Esophagus (tissue), 2 donors: ENCODE results near the gene IL1RN. TPM values are rescaled to one million over a fixed set of nuclear protein-coding genes. Genes with fewer than 3 reads are reported as not detected.

ENCODE experiments used
- H3K27ac ChIP-seq, 2 donors: one replicate each; pipeline ENCODE4 v1.5.1; 2013; ENCODE audit warnings: low read depth in 2 of 2, mild to moderate bottlenecking in 2 of 2, inconsistent platforms in 1 of 2, low read length in 1 of 2, moderate library complexity in 1 of 2
- H3K27me3 ChIP-seq, 2 donors: one replicate each; pipeline ENCODE4 v1.6.1; 2013; ENCODE audit warnings: low read length in 2 of 2, control low read depth in 1 of 2, mild to moderate bottlenecking in 1 of 2; ENCODE audit not compliant: insufficient read depth in 2 of 2, control insufficient read depth in 1 of 2
- H3K36me3 ChIP-seq, 2 donors: one replicate each; pipeline ENCODE4 v1.6.1; 2013; ENCODE audit warnings: low read length in 1 of 2; ENCODE audit not compliant: control insufficient read depth in 2 of 2, insufficient read depth in 2 of 2
- H3K4me1 ChIP-seq, 2 donors: one replicate each; pipeline ENCODE4 v1.6.1; 2013; ENCODE audit warnings: low read length in 1 of 2; ENCODE audit not compliant: control insufficient read depth in 2 of 2, insufficient read depth in 2 of 2
- H3K4me3 ChIP-seq, 2 donors: one replicate each; pipeline ENCODE4 v1.5.1; 2013; ENCODE audit warnings: low read length in 2 of 2, mild to moderate bottlenecking in 2 of 2, low read depth in 1 of 2, moderate library complexity in 1 of 2
- H3K9me3 ChIP-seq, 2 donors: one replicate each; pipeline ENCODE4 v1.6.1; 2013; ENCODE audit warnings: mild to moderate bottlenecking in 2 of 2, low read depth in 1 of 2, low read length in 1 of 2, moderate library complexity in 1 of 2; ENCODE audit not compliant: control insufficient read depth in 2 of 2, insufficient read depth in 1 of 2
- WGBS, 2 donors: extraction: QIAGEN DNeasy Blood & Tissue Kit; methylation state at CpG; one replicate each; pipeline ENCODE4 v1.1.7; 2013; 5-methylcytosine and 5-hydroxymethylcytosine counted together
- polyA plus RNA-seq, 2 donors: library from polyadenylated mRNA; stranded (reverse); fragments of 200-250 nt; gene quantifications; one replicate each; pipeline ENCODE4 v1.2.3, GENCODE V29; 2013
- donor health status: healthy with polysubstance abuse.
- donor health status: Bipolar disorder and iron deficiency.

Gene IL1RN
- polyA plus RNA-seq, 2 donors, result 1,363 to 2,112 TPM

DNA sequence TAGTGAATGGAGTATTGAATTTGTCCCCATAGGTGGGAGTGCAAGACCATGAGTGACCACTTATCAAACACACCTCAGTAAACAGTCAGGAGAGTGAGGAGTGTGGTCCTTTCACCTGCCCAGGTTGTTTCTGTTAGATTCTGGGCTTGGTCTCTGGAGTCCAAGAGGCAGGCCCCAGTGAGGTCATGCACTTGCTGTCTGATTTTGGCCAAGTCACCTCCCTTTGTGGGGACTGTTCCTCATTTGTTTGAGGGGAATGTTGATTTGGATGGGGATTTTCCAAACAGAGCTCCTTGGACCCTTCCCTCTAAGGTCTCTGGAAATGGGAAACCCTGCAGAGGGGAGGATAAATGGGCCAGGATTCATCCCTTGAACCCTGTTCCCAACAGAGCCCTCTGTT is 7.3 kb downstream of the IL1RN start:
- H3K36me3 ChIP-seq, result peaks cover 14 to 19% of the 10 kb centered on the region in 2 donors
- no peaks in the 10 kb centered on the region for H3K27me3 ChIP-seq
- H3K4me1 ChIP-seq, result no peaks in the 10 kb centered on the region
- H3K4me3 ChIP-seq, result no peak overlapping the region
- H3K27ac ChIP-seq, result peak overlapping the region in 1 of 2 donors; percentile 16
- no peaks in the 10 kb centered on the region for H3K9me3 ChIP-seq

- H3K27me3 ChIP-seq, result no peaks in the 10 kb centered on the region
- no peak overlapping the region for H3K27ac ChIP-seq
Measured at GRCh38 chr2:113135317-113135716, 7.9 kb downstream of the IL1RN start.

DNA sequence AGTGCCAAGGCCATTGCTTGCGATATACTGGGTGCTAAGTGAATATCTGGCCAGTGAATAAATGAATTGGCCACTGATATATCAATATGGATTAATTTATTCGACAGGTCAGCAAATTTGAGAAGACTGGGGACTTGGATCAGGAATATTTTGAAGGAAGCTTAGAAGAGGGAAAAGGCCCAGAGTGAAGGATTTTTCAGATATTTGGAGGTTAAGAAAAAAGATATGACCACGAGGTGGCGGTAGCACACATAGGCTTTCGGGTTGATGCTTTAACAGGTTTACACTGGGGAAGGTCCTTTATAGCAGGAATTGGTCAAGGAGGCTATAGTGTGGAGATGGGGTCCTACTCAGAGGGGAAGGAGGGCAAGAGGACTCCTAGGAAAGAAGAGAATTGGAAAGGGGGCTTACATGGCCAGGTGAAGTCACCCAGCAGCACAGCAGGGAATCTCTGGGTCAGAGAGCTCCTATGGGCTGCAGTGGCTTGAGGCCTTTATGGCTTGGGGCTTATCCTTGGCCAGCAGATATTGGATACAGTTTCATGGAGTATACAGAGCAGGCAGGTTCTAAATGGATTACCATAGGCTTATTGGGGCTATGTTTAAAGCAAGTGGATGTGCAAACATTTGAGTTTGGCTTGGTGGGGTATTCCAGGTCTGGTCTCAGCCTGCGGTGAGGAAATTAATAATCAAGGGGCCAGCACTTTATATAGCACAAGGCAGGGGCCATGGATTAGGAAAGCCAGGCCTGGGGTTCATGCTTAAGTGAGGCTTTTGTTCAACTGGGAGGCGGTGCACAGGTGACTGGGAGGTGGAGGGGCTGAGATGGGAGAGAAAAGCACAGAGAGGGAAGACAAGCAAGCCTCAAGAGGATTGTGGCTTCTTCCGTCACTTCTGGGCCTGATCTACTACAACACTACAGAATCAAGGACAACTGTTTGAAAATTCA is 9.7 kb downstream of the IL1RN start:
- Histone ChIP-seq H3K27me3 (no peaks in the 10 kb centered on the region), H3K9me3 (no peaks in the 10 kb centered on the region), H3K4me1 (no peaks in the 10 kb centered on the region), H3K36me3 (peaks cover 7 to 10% of the 10 kb centered on the region in 2 donors), H3K27ac (peak overlapping the region in 1 of 2 donors; percentile 52), H3K4me3 (no peak overlapping the region)
- WGBS, 2 donors, result 46 to 50% methylated on average over 8 of the region's 8 CpGs

More at GRCh38 chr2:113135317-113135716, 7.9 kb downstream of the IL1RN start:
- Histone ChIP-seq H3K4me1 (no peaks in the 10 kb centered on the region), H3K36me3 (peaks cover 9 to 16% of the 10 kb centered on the region in 2 donors), H3K4me3 (no peak overlapping the region), H3K9me3 (no peaks in the 10 kb centered on the region)
- WGBS, 2 donors, result 54 to 64% methylated on average over 1 of the region's 1 CpG

DNA sequence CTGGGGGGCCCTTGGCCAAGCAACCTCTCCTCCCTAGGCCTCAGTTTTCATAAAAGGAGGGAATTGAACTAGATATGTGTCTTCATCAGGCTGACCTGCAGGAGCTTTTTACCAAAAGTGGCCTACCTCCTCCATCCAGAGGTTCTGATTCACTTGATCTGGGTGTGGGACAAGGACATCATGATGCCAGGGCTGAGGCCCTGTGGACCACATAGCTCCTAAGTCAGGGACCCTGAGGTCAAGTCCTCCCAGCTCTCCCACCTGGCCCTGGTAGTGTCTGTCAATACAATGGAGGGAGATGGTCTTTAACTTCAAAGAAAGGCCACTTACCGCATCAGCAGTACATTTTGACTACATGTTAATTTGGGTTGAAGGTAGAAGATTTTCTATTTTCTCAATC is 10.4 kb downstream of the IL1RN start:
- H3K36me3 ChIP-seq, result peaks cover 5 to 7% of the 10 kb centered on the region in 2 donors
- no peak overlapping the region for H3K4me3 ChIP-seq
- H3K27ac ChIP-seq, result no peak overlapping the region
- H3K27me3 ChIP-seq, result no peaks in the 10 kb centered on the region
- no peaks in the 10 kb centered on the region for H3K9me3 ChIP-seq
- 97 to 100% methylated on average over 1 of the region's 1 CpG for WGBS, 2 donors
- H3K4me1 ChIP-seq, result no peaks in the 10 kb centered on the region

GRCh38 chr2:113138428-113139322 is 11.3 kb downstream of the IL1RN start:
- H3K4me1 ChIP-seq, result no peaks in the 10 kb centered on the region
- H3K36me3 ChIP-seq, result peaks cover 3 to 7% of the 10 kb centered on the region in 2 donors
- peak overlapping the region; percentile 7 to 70 for H3K27ac ChIP-seq
- H3K9me3 ChIP-seq, result no peaks in the 10 kb centered on the region
- H3K4me3 ChIP-seq, result no peak overlapping the region
- WGBS, 2 donors, result 30 to 35% methylated on average over 13 of the region's 13 CpGs
- H3K27me3 ChIP-seq, result no peaks in the 10 kb centered on the region

DNA sequence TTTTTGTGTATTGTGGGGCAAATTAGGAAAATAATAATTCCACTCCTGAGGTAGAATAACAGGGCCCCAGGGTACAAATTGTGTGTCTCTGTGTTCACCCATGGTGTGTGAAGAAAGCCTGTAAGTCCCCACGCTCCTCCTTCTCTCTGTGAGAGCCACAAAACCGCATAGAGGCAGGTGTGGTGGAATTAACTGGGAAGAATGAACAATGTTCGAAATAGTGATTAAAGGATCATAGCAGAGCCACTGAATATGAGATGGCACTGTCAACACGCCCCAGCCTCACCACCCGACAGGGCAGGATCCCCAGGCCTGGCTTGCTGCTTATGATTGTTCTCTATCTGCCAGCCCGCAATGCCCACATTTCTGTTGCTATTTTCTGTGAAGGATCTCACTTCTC is 14.1 kb downstream of the IL1RN start:
- Histone ChIP-seq H3K4me3 (no peak overlapping the region), H3K9me3 (no peaks in the 10 kb centered on the region), H3K36me3 (no peaks in the 10 kb centered on the region), H3K4me1 (no peaks in the 10 kb centered on the region), H3K27ac (no peak overlapping the region), H3K27me3 (no peaks in the 10 kb centered on the region)
- WGBS, 2 donors, result 77 to 82% methylated on average over 6 of the region's 6 CpGs

DNA sequence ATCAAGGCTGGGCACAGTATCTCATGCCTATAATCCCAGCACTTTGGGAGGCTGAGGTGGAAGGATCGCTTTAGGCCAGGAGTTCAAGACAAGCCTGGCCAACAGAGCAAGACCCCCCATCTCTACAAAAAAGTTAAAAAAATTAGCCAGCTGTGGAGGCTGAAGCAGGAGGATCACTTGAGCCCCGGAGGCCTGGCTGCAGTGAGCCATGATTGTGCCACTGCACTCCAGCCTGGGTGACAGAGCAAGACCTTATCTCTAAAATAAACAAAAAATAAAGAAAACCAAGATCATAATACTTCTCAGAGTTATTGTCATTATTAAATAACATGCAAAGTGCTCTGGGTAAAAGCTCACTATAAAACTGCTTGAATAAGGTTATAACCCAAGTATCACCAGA is 14.9 kb downstream of the IL1RN start:
- H3K4me3 ChIP-seq, result no peak overlapping the region
- no peaks in the 10 kb centered on the region for H3K27me3 ChIP-seq
- 92 to 97% methylated on average over 2 of the region's 2 CpGs for WGBS, 2 donors
- H3K27ac ChIP-seq, result no peak overlapping the region
- H3K36me3 ChIP-seq, result no peaks in the 10 kb centered on the region
- no peaks in the 10 kb centered on the region for H3K9me3 ChIP-seq
- H3K4me1 ChIP-seq, result no peaks in the 10 kb centered on the region

DNA sequence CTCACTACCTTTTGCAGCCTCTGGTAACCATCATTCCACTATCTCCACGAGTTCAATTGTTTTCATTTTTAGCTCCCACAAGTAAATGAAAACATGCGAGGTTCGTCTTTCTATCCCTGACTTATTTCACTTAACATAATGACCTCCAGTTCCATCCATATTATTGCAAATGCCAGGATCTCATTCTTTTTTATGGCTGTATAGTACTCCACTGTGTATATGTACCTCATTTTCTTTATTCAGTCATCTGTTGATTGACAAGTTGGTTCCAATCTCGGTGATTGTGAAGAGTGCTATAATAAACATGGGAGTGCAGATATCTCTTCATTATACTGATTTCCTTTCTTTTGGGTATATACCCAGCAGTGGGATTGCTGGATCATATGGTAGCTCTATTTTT is 16.9 kb downstream of the IL1RN start:
- WGBS, 2 donors, result 79 to 91% methylated on average over 4 of the region's 4 CpGs
- H3K27me3 ChIP-seq, result no peaks in the 10 kb centered on the region
- no peaks in the 10 kb centered on the region for H3K4me1 ChIP-seq
- H3K4me3 ChIP-seq, result no peak overlapping the region
- H3K36me3 ChIP-seq, result no peaks in the 10 kb centered on the region
- H3K9me3 ChIP-seq, result no peaks in the 10 kb centered on the region
- no peak overlapping the region for H3K27ac ChIP-seq

GRCh38 chr2:113148606-113149552 is 21.5 kb downstream of the IL1RN start:
- H3K9me3 ChIP-seq, result no peaks in the 10 kb centered on the region
- no peaks in the 10 kb centered on the region for H3K4me1 ChIP-seq
- no peaks in the 10 kb centered on the region for H3K27me3 ChIP-seq
- no peaks in the 10 kb centered on the region for H3K36me3 ChIP-seq
- H3K4me3 ChIP-seq, result no peak overlapping the region
- no peak overlapping the region for H3K27ac ChIP-seq
- WGBS, 2 donors, result 81 to 82% methylated on average over 8 of the region's 8 CpGs
